GM21367 (cell line): ENCODE data around the gene ZBTB38.

Experiments
- ATAC-seq: cut with Tn5 transposase; IDR thresholded peaks from one replicate; pipeline ENCODE4 v1.9.1; 2021; ENCODE audit not compliant: unreplicated experiment

The ZBTB38 gene

GRCh38 chr3:141362736-141363135, 5.6 kb upstream of the ZBTB38 start:
- ATAC-seq: no peak

GRCh38 chr3:141365201-141365600, 3.1 kb upstream of the ZBTB38 start:
- no peak for ATAC-seq

- no peak for ATAC-seq
Observed at GRCh38 chr3:141366285-141367037, 1.8 kb upstream of the ZBTB38 start.

GRCh38 chr3:141367038-141367730, 1.1 kb upstream of the ZBTB38 start:
- ATAC-seq: no peak

- no peak for ATAC-seq
Observed at GRCh38 chr3:141368925-141369794, 856 bp downstream of the ZBTB38 start.

- peak; percentile 78 for ATAC-seq
Observed at GRCh38 chr3:141370065-141370533, 1.8 kb downstream of the ZBTB38 start.

GRCh38 chr3:141371882-141372281, 3.6 kb downstream of the ZBTB38 start:
- ATAC-seq: peak; percentile 29

DNA sequence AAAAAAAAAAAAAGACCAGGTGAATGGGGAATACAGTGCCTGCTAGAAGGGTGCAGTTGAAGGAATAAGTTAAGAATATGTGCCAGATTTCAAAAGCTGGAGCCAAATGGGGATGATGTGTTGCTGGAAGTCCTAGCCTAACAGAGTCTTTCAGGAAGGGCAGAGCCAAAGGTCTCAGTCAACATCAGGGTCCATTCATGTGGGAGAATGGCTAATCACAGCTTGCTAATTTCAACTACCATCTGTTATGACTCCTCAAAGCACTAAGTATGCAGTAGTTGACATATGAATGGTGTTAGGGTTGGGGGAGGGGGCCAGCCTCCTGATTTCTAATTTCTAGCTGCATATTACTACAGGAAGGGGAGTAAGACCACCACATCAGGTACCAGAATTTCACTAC, 4.4 kb downstream of the ZBTB38 start:
- ATAC-seq: no peak

DNA sequence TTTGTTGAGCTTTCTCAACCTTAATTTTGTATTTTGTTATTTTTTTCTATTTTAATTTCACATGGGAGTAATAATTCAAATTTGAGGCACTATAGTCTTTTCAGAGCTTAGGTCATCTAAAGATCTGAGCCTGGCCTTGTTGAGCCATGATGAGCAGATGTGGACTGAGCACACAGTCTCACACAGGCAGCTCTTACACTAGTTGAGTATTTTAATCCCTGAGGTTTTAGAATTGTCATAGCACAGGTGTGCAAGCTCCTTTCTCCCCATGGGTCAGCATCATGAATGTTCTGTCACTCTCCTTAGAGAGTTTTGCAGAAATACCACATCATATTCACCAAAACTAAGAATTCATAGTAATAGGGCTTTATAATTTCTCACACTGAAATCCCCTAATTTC, 4.9 kb downstream of the ZBTB38 start:
- ATAC-seq: no peak

DNA sequence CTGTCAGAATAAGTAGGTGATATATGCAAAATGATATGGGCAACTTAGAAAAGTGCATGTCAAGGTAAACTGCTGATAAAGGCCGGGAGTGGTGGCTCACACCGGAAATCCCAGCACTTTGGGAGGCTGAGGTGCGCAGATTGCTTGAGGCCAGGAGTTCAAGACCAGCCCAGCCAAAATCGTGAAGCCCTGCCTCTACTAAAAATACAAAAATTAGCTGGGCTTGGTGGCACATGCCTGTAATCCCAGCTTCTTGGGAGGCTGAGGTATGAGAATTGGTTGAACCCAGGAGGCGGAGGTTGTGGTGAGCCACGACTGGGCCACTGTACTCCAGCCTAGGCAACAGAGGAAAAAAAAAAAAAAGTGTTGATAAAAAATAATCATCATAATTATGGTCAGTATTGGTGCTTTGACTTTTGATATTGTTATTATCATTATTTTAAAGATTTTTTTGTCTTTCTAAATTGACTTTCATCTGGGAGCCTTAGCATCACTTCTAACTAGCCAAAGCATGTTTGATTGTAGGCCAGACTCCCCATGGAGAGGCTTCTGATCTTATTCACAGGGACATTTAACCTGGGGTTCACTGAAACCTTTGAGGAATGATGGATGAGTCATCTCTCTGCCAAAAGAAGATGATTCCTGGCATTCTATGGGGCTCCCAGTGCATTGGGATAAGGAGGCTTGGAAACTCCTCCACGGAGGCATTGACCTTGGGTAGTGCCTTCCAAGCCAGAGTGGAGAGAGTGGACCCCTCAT, 5.6 kb downstream of the ZBTB38 start:
- no peak for ATAC-seq

DNA sequence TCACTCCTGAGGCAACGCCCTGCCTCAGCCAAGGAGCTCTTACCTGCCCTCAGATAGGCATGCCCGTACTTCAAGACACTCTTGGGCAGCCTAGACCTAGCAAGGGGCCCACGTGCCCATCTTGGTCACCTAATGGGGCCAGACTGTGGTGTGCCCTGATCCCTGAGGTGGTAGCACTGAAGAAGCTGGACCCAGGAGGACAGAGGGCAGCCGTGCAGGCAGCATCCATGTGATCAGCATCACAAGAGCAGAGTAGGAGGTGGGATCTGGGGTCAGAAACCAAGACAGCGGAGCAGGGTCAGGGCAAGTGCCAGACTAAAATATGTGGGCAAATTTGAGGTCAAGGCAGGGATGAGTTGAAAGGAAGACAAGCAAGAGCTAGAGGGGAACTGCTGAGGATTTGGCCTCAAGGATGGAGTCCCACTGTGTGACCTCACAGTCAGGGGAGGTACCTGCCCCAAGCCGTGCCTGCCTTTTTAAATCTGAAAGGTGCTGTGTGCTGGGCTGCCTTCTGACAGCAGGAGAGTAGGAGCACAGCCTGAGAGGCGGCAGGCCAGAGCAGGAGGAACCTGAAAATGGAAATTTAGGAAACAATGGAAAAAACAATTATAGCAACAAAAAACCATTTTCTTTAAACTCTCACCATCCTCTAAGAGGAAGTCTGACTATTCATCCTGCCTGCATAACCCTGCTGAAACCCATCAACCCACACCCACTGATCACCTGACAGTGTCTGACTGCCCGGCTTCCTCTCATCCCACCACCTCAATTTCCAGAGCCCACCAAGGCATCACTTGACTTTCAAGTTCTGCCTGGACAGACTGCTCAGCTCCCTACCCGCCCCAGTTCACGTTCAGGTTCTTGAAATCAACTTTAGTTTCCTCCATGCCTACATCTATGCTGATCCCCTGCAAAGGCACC, 7.3 kb downstream of the ZBTB38 start:
- ATAC-seq: no peak

DNA sequence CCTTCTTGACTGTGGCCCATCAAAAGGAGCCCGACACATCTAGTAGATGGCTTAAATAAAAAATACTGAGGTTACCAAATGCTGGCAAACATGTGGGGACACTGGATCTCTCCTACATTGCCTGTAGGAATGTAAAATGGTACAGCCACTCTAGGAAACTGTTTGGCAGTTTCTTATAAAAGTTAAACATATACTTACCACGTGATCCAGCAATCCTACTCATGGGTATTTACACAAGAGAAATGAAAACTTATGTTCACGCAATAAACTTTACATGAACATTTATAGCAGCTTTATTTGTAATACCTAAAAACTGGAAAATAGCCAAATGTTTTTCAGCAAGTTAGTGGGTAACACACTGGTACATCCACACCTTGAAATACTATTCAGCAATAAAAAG, 9.1 kb downstream of the ZBTB38 start:
- ATAC-seq: no peak

GRCh38 chr3:141378556-141378955, 10.3 kb downstream of the ZBTB38 start:
- no peak for ATAC-seq

- peak; percentile 35 for ATAC-seq
Observed at GRCh38 chr3:141379250-141379966, 11.1 kb downstream of the ZBTB38 start.

DNA sequence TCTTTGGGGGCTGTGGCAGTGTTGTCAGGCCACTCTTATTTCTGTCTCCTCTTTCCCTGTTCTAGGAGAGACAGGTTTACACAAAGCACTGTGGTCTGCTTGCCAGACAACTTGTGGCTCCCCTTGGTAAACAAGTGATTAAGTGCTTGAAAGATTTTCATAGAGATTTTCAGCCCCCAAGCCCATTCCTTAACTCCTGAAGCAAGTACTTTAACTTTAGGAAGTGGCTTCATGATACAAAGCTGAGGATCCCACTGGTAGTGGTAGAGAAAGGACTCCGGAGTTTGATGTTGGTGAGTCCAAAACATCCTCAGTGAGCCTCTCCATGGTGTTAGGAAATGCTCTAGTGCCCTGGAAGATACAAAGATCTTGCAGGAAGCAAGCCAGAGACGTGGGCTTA, 12.0 kb downstream of the ZBTB38 start:
- ATAC-seq: no peak

GRCh38 chr3:141380987-141381386, 12.7 kb downstream of the ZBTB38 start:
- peak; percentile 33 for ATAC-seq

DNA sequence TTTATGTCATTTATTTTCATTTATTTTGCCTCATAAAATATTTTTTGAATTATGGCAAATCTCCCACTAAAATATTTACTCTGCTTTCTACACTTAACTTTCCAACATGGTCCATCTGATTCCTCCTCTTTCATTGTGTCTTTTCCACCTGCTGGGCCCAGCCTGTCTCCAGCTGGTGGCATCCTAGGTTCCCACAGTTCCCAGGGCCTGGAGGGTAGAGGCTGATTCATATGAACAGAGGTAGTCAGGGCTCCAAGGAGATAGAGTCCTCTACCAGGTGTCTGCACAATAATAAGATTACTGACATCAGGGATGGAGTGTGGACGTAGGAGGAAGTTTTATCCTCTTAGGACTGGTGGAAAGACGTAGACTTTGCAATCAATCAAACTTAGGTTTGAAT, 14.3 kb downstream of the ZBTB38 start:
- ATAC-seq: no peak

DNA sequence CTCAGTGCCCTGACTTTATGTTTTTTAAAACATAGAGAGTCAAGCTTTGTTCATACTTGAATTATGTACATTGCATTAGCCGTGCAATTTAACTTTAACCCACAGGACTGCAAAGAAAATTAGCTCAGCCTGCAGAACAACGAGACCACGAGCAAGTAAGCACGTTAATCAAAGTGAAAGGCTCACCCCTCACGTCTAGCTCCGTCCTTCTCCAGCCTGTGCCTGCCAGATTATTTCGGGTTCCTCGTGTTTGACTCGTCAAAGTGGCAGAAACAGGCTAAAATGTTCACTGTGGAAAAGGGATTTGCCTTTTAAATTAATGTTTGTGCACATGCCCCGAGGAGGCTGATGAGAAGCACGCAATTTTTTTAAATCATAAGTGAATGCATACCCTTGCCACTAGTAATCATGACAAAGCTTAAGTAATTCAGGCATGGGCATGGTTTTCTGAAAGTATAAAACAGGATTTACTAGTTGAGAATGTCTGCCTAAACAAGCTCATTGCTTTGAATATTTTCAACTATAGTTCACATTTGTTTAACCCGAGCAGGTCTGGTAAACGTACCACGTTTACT, 15.3 kb downstream of the ZBTB38 start:
- no peak for ATAC-seq

DNA sequence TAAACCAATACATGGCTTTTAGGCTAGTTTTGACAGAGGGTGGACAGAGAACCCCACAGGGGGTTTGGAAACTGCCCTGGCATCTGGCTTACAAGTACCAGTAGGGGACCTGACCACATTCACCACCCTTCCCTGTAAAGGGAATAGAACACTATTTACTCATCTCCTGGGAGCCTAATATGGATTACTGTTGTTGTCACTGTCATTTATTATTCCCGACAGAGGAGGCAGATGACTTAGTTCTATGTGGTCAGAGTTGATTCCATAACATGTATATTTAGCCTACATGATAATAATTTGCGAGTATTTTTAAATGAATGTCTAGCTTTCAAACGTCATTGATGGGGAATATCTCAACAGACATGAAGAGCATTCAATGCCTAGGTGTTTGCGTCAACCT, 15.9 kb downstream of the ZBTB38 start:
- ATAC-seq: no peak
